ENCODE measurements around the gene THRB.
A peak's percentile ranks its signal among the peaks of the same experiment; 100 is the strongest.

The THRB gene

GRCh38 chr3:24270204-24270691 is 224.4 kb downstream of the THRB start:
- in situ Hi-C loops (cut with MboI; ENCODE audit: low sequenced_read_pairs, unreplicated experiment) = no loop called here
- no peak for DNase-seq (ENCODE audit: low spot score)
- TF ChIP-seq CTCF (IDR thresholded peaks at IDR 0.05; ENCODE audit: borderline replicate concordance, control extremely low read depth, extremely low read depth, insufficient read depth, missing control alignments) = no peak

GRCh38 chr3:24264748-24265158 is 229.9 kb downstream of the THRB start:
- TF ChIP-seq CTCF (IDR thresholded peaks at IDR 0.05; ENCODE audit: borderline replicate concordance, control extremely low read depth, extremely low read depth, insufficient read depth, missing control alignments) = peak; percentile 43
- in situ Hi-C loops (cut with MboI; ENCODE audit: low sequenced_read_pairs, unreplicated experiment) = no loop called here
- peak; percentile 54 for DNase-seq (ENCODE audit: low spot score)

- in situ Hi-C loops (cut with MboI; ENCODE audit: low sequenced_read_pairs, unreplicated experiment) = no loop called here
- DNase-seq (ENCODE audit: low spot score) = no peak
- no peak for TF ChIP-seq CTCF (IDR thresholded peaks at IDR 0.05; ENCODE audit: borderline replicate concordance, control extremely low read depth, extremely low read depth, insufficient read depth, missing control alignments)
These were observed 230.6 kb downstream of the THRB start for GRCh38 chr3:24264011-24264410.

- no peak for DNase-seq (ENCODE audit: low spot score)
- in situ Hi-C loops (cut with MboI; ENCODE audit: low sequenced_read_pairs, unreplicated experiment) = no loop called here
- TF ChIP-seq CTCF (IDR thresholded peaks at IDR 0.05; ENCODE audit: borderline replicate concordance, control extremely low read depth, extremely low read depth, insufficient read depth, missing control alignments) = no peak
These were observed 231.5 kb downstream of the THRB start for GRCh38 chr3:24263069-24263668.

- TF ChIP-seq CTCF (IDR thresholded peaks at IDR 0.05; ENCODE audit: borderline replicate concordance, control extremely low read depth, extremely low read depth, insufficient read depth, missing control alignments) = no peak
- in situ Hi-C loops (cut with MboI; ENCODE audit: low sequenced_read_pairs, unreplicated experiment) = no loop called here
- DNase-seq (ENCODE audit: low spot score) = no peak
These were observed 233.1 kb downstream of the THRB start for GRCh38 chr3:24261521-24261920.

GRCh38 chr3:24259901-24260512 is 234.6 kb downstream of the THRB start:
- in situ Hi-C loops (cut with MboI; ENCODE audit: low sequenced_read_pairs, unreplicated experiment) = no loop called here
- TF ChIP-seq CTCF (IDR thresholded peaks at IDR 0.05; ENCODE audit: borderline replicate concordance, control extremely low read depth, extremely low read depth, insufficient read depth, missing control alignments) = no peak
- no peak for DNase-seq (ENCODE audit: low spot score)

Measured in GM13976 (cell line).